Measurements from ENCODE around the gene RGS3.
"Not testable (repeated sequence)": the region's sequence is repeated elsewhere in the genome, so short reads cannot be mapped to it uniquely, and the experiment has no call there.

RGS3 gene

GRCh38 chr9:113543982-113544303 lies 80.4 kb downstream of the RGS3 start:
- H3K4me3 ChIP-seq (ENCODE audit: low read depth, low read length): no peak overlapping the region
- TF ChIP-seq, protein P1, sequence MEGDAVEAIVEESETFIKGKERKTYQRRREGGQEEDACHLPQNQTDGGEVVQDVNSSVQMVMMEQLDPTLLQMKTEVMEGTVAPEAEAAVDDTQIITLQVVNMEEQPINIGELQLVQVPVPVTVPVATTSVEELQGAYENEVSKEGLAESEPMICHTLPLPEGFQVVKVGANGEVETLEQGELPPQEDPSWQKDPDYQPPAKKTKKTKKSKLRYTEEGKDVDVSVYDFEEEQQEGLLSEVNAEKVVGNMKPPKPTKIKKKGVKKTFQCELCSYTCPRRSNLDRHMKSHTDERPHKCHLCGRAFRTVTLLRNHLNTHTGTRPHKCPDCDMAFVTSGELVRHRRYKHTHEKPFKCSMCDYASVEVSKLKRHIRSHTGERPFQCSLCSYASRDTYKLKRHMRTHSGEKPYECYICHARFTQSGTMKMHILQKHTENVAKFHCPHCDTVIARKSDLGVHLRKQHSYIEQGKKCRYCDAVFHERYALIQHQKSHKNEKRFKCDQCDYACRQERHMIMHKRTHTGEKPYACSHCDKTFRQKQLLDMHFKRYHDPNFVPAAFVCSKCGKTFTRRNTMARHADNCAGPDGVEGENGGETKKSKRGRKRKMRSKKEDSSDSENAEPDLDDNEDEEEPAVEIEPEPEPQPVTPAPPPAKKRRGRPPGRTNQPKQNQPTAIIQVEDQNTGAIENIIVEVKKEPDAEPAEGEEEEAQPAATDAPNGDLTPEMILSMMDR (IDR thresholded peaks at IDR 0.05; ENCODE audit: low read depth, low read length): no peak

DNA sequence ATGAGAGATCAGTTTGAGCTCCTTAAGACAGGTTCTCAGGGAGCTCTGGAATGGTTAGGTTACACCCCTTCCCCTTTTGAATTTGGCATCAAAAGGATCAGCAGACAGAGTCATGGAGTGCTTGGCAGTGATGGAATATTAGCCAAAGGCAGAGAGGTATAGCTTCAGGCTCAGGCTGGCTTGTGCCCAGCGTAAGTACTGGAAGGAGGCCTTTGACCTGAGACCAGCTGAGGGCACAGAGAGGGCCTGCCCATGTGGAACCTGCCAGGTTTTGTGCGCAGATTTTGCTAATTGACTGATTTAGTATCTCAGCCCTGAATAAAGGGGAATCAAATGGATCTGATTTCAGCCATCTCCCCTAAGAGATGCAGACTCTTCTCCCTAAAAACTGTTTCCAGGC lies 81.5 kb downstream of the RGS3 start:
- H3K4me3 ChIP-seq (ENCODE audit: low read depth, low read length): no peak overlapping the region
- TF ChIP-seq, protein P1 (IDR thresholded peaks at IDR 0.05; ENCODE audit: low read depth, low read length): no peak

DNA sequence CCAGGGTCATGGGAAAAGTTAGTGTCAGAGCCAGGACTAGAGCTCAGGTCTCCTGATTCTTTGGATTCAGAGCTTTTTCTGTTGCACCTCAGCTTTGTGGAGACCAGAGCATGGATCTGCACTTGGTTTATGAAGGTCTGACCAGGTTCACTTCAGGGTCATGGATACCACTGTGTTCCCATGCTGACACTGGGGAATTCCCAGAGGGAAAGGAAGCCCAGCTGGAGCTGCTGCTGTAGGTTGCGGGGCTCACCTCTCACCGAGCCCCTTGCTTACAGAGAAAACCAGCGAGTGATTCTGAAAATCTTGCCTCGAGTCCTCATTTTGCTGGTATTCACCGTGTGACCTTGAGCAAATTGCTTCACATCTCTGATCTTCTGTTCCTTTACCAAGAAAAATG lies 83.0 kb downstream of the RGS3 start:
- H3K4me3 ChIP-seq (ENCODE audit: low read depth, low read length): no peak overlapping the region

DNA sequence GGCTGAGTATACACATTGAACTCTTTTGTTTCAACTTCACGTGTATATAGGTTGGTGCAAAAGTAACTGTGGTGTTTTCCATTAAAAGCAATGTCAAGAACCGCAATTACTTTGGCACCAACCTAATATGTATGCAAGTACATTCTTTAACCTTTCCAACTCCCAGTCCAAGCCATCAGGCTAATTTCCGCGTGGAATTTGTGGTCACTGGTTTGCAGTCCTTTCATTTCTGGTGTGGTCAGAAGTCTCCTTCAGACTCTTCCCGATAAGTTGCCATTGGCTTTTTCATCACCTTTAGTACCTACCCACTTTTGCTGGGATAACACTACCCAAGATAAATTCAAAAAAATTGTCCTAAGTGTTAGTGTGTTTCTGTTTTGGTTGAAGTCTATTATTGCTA lies 84.0 kb downstream of the RGS3 start:
- TF ChIP-seq, protein P1 (IDR thresholded peaks at IDR 0.05; ENCODE audit: low read depth, low read length): no peak
- no peak overlapping the region for H3K4me3 ChIP-seq (ENCODE audit: low read depth, low read length)

More for the DNA sequence above, 83.0 kb downstream of the RGS3 start:
- TF ChIP-seq, protein P1 (IDR thresholded peaks at IDR 0.05; ENCODE audit: low read depth, low read length): no peak

DNA sequence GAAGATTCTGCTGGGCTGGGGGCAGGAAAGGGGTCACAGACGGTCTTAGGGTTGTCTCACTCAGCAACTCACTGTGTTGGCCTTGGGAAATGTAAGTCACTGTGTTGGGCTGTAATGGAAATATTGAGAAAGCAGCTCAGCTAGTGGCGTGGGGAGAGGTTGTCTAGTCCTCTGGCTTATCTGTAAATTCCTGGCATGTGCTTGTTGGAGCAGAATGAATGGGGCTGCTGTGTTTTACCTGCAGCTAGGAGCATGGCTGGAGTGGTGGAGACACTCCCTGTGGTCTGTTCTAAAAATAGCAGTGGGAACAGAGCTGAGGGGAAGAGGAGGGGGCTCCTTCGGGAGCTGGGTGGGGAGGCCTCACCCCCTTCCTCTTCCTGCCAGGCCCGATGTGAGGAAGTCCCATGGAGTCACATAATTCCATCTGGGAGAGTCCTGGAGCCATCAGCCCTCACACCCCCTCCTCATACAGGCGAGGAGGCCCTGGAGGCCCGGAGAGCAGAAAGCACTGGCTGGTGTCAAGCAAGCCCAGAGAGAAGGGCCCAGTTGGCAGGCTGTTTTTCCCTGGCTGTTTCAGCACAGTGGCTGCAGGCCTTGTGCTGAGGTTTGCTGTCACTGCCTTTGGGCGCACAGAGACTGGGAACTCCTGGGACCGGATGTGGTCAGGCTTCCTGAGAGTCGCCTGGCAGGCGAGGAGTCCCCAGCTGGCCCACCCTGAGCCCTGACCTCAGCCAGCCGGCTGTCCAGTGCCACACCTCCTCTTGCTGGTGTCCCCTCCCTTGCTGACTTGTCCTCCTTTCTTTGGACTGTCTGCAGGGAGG lies 84.9 kb downstream of the RGS3 start:
- H3K4me3 ChIP-seq (ENCODE audit: low read depth, low read length): no peak overlapping the region
- TF ChIP-seq, protein P1 (IDR thresholded peaks at IDR 0.05; ENCODE audit: low read depth, low read length): no peak

DNA sequence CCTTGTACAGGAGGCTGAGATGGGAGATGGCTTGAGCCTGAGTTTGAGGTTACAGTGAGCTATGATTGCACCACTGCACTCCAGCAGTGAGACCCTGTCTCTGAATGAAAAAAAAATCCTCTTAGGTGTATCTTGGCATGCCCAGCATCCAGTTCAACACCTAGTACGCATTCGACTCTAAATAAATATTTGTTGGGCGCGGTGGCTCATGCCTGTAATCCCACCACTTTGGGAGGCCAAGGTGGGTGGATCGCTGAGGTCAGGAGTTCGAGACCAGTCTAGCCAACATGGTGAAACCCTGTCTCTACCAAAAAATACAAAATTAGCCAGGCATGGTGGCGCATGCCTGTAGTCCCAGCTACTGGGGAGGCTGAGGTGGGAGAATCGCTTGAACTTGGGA lies 86.4 kb downstream of the RGS3 start:
- H3K4me3 ChIP-seq (ENCODE audit: low read depth, low read length): not testable (repeated sequence)

DNA sequence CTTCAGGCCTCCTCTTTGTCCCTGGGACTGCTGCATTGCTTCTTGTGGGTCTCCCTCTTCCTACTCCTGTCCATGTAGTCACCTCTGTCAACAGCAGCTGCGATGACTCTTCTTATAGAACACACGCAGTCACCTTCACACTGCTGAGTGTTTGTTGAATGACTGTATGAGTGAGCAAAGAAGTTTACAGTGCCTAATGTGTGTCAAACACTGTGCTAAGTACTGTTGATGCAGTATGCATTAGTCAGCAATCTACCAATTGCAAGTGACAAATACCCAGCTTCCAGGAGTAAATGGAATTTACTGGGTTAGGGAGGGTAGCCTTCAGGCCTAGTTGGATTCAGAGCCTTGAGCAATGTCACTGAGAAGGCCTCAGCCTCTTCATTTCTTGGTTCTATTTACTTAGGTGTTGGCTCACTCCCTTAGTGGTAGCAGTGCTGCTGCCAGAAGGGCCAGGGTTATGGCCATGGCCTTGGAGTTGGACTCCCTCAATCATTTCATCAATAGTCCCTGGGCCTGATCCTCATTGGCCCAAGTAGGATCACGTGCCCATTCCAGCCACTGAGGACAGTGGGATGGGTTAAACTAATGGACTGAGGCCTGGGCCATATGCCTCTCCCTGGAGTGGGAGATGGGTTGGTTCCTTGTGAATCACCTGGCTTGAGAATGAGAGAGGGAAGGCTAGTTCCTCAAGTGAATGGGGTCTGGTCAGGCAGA lies 93.5 kb downstream of the RGS3 start:
- TF ChIP-seq, protein P1 (IDR thresholded peaks at IDR 0.05; ENCODE audit: low read depth, low read length): no peak
- H3K4me3 ChIP-seq (ENCODE audit: low read depth, low read length): no peak overlapping the region

Measured in WI38 (cell line).